IgD-negative memory B cell (primary cell): ENCODE measurements around the gene LMO3. TPM values are rescaled to one million over a fixed set of nuclear protein-coding genes. Genes with fewer than 3 reads are reported as not detected.
A peak's percentile ranks its signal among the peaks of the same experiment; 100 is the strongest.
"Not testable (repeated sequence)": the region's sequence is repeated elsewhere in the genome, so short reads cannot be mapped to it uniquely, and the experiment has no call there.

Experiments
- H3K27ac Mint-ChIP-seq, 3 donors: one replicate each; pipeline ENCODE4 v1.8.0; 2020 to 2022; ENCODE audit warnings: mild to moderate bottlenecking in 3 of 3, mixed read lengths in 3 of 3, moderate library complexity in 1 of 3
- H3K27me3 Mint-ChIP-seq: one replicate; pipeline ENCODE4 v1.8.0; 2021; ENCODE audit warnings: mixed read lengths
- H3K36me3 Mint-ChIP-seq: one replicate; pipeline ENCODE4 v1.8.0; 2020; ENCODE audit warnings: mild to moderate bottlenecking, mixed read lengths
- H3K4me1 Mint-ChIP-seq, 3 donors: one replicate each; pipeline ENCODE4 v1.8.0; 2020 to 2022; ENCODE audit warnings: mixed read lengths in 3 of 3, mild to moderate bottlenecking in 1 of 3
- H3K4me3 Mint-ChIP-seq, 4 donors: one replicate each; pipeline ENCODE4 v1.8.0; 2020 to 2022; ENCODE audit warnings: mild to moderate bottlenecking in 4 of 4, mixed read lengths in 4 of 4, moderate library complexity in 3 of 4
- H3K9me3 Mint-ChIP-seq, 3 donors: one replicate each; pipeline ENCODE4 v1.8.0; 2020 to 2021; ENCODE audit warnings: mixed read lengths in 3 of 3, mild to moderate bottlenecking in 1 of 3
- polyA plus RNA-seq: library from polyadenylated mRNA; unstranded; fragments of 300-500 nt; fragmentation: Illumina TruSeq; gene quantifications from one replicate; pipeline ENCODE4 v1.2.3, GENCODE V29; 2021

The LMO3 gene
- polyA plus RNA-seq, 1 donor from 2014 or later: not detected

DNA sequence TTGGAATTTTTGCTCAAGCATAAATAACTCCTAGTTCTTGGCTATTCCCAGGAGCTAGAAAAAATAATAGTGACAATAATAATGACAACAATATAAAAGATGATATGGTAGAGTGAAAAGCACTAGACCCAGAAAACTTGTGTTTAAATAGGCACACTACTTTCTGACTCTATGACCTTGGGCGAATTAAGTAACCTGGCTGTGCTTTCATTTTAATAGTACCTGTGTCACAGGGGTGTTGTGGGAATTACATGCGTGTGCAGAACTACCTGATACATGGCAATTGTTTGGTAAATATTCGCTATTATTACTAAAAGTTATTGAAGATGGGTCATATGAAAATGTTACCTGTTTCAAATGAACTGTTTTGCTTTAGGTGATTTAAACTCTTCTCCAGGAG is 60.1 kb downstream of the LMO3 start:
- no peak overlapping the region for H3K4me3 Mint-ChIP-seq
- H3K4me1 Mint-ChIP-seq: no peaks in the 10 kb centered on the region
- no peaks in the 10 kb centered on the region for H3K36me3 Mint-ChIP-seq
- H3K9me3 Mint-ChIP-seq: peaks cover 0 to 13% (median 2%) of the 10 kb centered on the region in 3 donors
- H3K27ac Mint-ChIP-seq: no peak overlapping the region
- H3K27me3 Mint-ChIP-seq: no peaks in the 10 kb centered on the region

DNA sequence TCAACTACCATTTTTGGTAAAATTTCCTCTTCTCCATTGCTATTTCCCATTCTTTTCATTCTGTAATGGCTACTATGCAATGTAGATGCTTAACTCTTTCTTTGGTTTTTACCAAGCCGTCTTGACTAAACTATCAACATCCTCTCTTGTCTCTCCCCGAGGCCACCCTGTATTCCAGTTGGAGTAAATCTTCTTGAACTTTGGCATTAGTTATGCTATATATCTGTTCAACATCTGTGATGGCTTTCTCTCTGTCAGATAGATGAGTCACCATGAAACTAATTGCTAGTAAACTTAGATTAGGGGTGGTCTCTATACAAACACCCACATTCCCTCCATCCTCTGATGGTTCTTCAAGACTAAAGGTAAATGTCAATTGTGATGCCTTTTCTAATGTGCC is 63.4 kb downstream of the LMO3 start:
- Mint-ChIP-seq H3K4me3 (no peak overlapping the region), H3K9me3 (peaks cover 2 to 12% (median 2%) of the 10 kb centered on the region in 3 donors), H3K27ac (no peak overlapping the region), H3K27me3 (no peaks in the 10 kb centered on the region), H3K4me1 (no peaks in the 10 kb centered on the region), H3K36me3 (no peaks in the 10 kb centered on the region)

DNA sequence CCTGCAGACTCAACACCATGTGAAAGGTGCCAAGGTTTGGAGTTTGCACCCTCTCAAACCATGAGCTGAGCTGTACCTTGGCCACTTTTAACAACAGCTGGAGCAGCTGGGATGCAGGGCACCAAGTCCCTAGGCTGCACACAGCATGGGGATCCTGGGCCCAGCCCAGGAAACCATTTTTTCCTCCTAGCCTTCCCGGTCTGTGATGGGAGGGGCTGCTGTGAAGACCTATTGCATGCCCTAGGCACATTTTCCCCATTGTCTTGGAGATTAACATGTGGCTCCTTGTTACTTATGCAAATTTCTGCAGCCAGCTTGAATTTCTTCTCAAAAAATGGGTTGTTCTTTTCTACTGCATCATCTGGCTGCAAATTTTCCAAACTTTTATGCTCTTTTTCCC is 68.3 kb downstream of the LMO3 start:
- H3K4me1 Mint-ChIP-seq, H3K27ac Mint-ChIP-seq, H3K36me3 Mint-ChIP-seq, H3K4me3 Mint-ChIP-seq, H3K27me3 Mint-ChIP-seq: not testable (repeated sequence)
- H3K9me3 Mint-ChIP-seq: peaks cover 0 to 19% (median 6%) of the 10 kb centered on the region in 3 donors

- Mint-ChIP-seq H3K4me3 (no peak overlapping the region), H3K27ac (peak overlapping the region in 1 of 3 donors; percentile 73), H3K27me3 (no peaks in the 10 kb centered on the region), H3K36me3 (no peaks in the 10 kb centered on the region), H3K4me1 (no peaks in the 10 kb centered on the region), H3K9me3 (peaks cover 0 to 6% (median 5%) of the 10 kb centered on the region in 3 donors)
Measured at GRCh38 chr12:16531621-16532020, 74.3 kb downstream of the LMO3 start.

GRCh38 chr12:16530268-16530850 is 75.6 kb downstream of the LMO3 start:
- H3K4me1 Mint-ChIP-seq: no peaks in the 10 kb centered on the region
- peaks cover 0 to 6% (median 0%) of the 10 kb centered on the region in 3 donors for H3K9me3 Mint-ChIP-seq
- no peaks in the 10 kb centered on the region for H3K27me3 Mint-ChIP-seq
- H3K4me3 Mint-ChIP-seq: no peak overlapping the region
- no peak overlapping the region for H3K27ac Mint-ChIP-seq
- H3K36me3 Mint-ChIP-seq: no peaks in the 10 kb centered on the region

DNA sequence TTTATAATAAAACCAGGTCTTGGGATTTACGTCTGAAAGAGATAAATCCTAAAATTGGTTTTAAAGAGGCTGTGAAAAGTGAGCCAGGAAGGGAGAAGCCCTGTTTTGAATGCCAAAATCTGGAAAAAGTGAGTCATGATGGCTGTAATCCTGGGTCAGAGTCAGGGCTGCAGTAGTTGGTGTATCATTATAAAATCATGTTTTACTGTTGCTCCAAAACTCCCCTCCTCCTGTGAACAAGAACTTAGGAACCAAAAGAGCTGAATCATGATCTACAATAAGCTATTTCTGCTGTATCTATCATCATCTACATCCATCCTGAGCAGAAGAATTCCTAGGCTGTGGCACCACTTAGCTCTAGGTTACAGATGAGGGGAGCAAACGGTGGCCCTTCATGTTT is 79.3 kb downstream of the LMO3 start:
- peaks cover 0 to 3% (median 2%) of the 10 kb centered on the region in 3 donors for H3K9me3 Mint-ChIP-seq
- no peak overlapping the region for H3K27ac Mint-ChIP-seq
- no peaks in the 10 kb centered on the region for H3K27me3 Mint-ChIP-seq
- H3K4me3 Mint-ChIP-seq: no peak overlapping the region
- H3K36me3 Mint-ChIP-seq: no peaks in the 10 kb centered on the region
- H3K4me1 Mint-ChIP-seq: no peaks in the 10 kb centered on the region

DNA sequence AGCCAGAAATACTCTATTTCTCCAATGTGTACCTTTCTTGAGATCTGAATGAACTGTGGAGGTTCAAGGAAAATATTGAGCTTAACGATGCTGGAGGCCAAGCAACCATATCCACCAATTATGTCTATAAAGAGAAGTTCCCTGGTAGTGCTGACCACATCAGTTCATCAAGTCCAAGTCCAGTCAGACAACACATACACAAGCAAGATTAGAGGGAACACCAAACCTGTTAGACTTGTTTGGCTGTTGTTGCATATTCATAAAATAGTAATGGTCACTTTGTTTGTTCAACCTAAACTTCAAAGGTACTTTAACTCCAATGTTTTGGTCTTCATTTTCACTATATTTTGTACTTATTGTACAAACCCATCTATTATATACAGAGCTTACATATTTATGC is 81.6 kb downstream of the LMO3 start:
- Mint-ChIP-seq H3K9me3 (peaks cover 0 to 4% (median 2%) of the 10 kb centered on the region in 3 donors), H3K4me1 (no peaks in the 10 kb centered on the region), H3K27me3 (no peaks in the 10 kb centered on the region), H3K4me3 (no peak overlapping the region), H3K36me3 (no peaks in the 10 kb centered on the region), H3K27ac (no peak overlapping the region)

- Mint-ChIP-seq H3K27ac (no peak overlapping the region), H3K27me3 (no peaks in the 10 kb centered on the region), H3K4me3 (no peak overlapping the region), H3K4me1 (no peaks in the 10 kb centered on the region), H3K36me3 (no peaks in the 10 kb centered on the region), H3K9me3 (peaks cover 2 to 4% (median 2%) of the 10 kb centered on the region in 3 donors)
Measured at GRCh38 chr12:16523951-16524331, 82.0 kb downstream of the LMO3 start.

DNA sequence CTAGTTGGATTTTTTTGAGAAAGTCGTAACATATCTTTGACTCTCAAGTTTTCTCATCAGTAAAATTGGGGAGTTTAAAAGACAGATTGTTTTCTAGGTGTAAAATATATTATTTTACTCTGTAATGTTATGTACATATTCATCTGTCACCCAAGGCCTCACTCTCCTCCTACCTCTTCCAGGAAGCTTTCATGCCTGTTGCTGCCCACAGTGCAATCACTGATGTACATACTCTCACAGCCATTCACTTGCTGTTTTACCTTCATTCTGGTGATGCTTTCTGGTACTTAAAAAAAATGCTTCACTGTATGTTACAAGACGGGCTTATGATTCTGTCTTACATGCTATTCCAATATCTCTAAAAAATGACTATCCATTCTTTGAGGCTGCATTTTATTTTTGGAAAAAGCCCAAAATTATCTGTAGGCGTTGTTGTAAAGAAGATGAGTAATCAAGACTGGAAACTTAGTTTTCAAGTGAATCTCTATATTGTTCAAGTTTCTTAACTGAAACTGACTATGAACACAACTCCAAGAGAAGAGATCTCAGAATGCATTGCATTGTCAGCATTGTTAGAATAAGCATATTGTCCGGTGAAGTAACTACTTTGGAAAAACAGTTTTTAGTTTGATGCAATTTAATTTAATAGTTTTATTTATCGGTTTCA is 82.5 kb downstream of the LMO3 start:
- no peaks in the 10 kb centered on the region for H3K36me3 Mint-ChIP-seq
- H3K27ac Mint-ChIP-seq: no peak overlapping the region
- no peaks in the 10 kb centered on the region for H3K27me3 Mint-ChIP-seq
- H3K9me3 Mint-ChIP-seq: peaks cover 2 to 4% (median 2%) of the 10 kb centered on the region in 3 donors
- H3K4me1 Mint-ChIP-seq: no peaks in the 10 kb centered on the region
- no peak overlapping the region for H3K4me3 Mint-ChIP-seq

- no peak overlapping the region for H3K27ac Mint-ChIP-seq
- no peaks in the 10 kb centered on the region for H3K27me3 Mint-ChIP-seq
- no peaks in the 10 kb centered on the region for H3K4me1 Mint-ChIP-seq
- H3K4me3 Mint-ChIP-seq: no peak overlapping the region
- peaks cover 1% of the 10 kb centered on the region for H3K36me3 Mint-ChIP-seq
- peaks cover 2 to 5% (median 2%) of the 10 kb centered on the region in 3 donors for H3K9me3 Mint-ChIP-seq
Measured at GRCh38 chr12:16520328-16520727, 85.6 kb downstream of the LMO3 start.

- Mint-ChIP-seq H3K4me3 (no peak overlapping the region), H3K9me3 (peaks cover 0 to 4% (median 2%) of the 10 kb centered on the region in 3 donors), H3K27ac (no peak overlapping the region), H3K27me3 (no peaks in the 10 kb centered on the region), H3K4me1 (no peaks in the 10 kb centered on the region), H3K36me3 (peaks cover 1% of the 10 kb centered on the region)
Measured at GRCh38 chr12:16515666-16516065, 90.3 kb downstream of the LMO3 start.

GRCh38 chr12:16513231-16513630 is 92.7 kb downstream of the LMO3 start:
- H3K27ac Mint-ChIP-seq: no peak overlapping the region
- no peaks in the 10 kb centered on the region for H3K27me3 Mint-ChIP-seq
- H3K9me3 Mint-ChIP-seq: peaks cover 0 to 6% (median 0%) of the 10 kb centered on the region in 3 donors
- H3K4me3 Mint-ChIP-seq: no peak overlapping the region
- no peaks in the 10 kb centered on the region for H3K4me1 Mint-ChIP-seq
- H3K36me3 Mint-ChIP-seq: peaks cover 1% of the 10 kb centered on the region

- Mint-ChIP-seq H3K9me3 (peaks cover 0 to 12% (median 0%) of the 10 kb centered on the region in 3 donors), H3K36me3 (no peaks in the 10 kb centered on the region), H3K27me3 (no peaks in the 10 kb centered on the region), H3K27ac (no peak overlapping the region), H3K4me3 (no peak overlapping the region), H3K4me1 (no peaks in the 10 kb centered on the region)
Measured at GRCh38 chr12:16509411-16509810, 96.6 kb downstream of the LMO3 start.

DNA sequence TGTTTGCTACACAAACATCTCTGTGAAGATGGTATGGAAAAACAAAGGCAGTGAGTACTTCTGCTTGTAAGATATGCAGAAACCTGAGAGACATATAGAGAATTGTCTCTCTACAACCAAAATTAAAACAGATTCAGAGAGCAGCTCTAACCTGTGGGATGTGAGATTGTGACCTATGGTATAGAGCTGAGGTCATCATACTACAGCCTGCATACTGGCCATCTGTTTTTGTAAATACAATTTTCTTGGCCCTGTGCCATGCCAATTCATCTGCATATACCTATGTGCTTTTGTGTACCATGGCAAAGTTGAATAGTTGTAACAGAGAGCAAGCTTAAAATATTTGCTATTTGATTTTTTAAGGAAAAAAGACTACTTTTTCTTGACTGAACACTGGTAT is 99.6 kb downstream of the LMO3 start:
- Mint-ChIP-seq H3K27ac (no peak overlapping the region), H3K9me3 (peaks cover 0 to 9% (median 0%) of the 10 kb centered on the region in 3 donors), H3K27me3 (no peaks in the 10 kb centered on the region), H3K4me3 (no peak overlapping the region), H3K4me1 (no peaks in the 10 kb centered on the region), H3K36me3 (no peaks in the 10 kb centered on the region)

- no peaks in the 10 kb centered on the region for H3K36me3 Mint-ChIP-seq
- H3K4me1 Mint-ChIP-seq: no peaks in the 10 kb centered on the region
- no peak overlapping the region for H3K27ac Mint-ChIP-seq
Measured at GRCh38 chr12:16504200-16504599, 101.8 kb downstream of the LMO3 start.

GRCh38 chr12:16499611-16500010 is 106.4 kb downstream of the LMO3 start:
- H3K9me3 Mint-ChIP-seq: peaks cover 2 to 10% (median 3%) of the 10 kb centered on the region in 3 donors
- no peaks in the 10 kb centered on the region for H3K4me1 Mint-ChIP-seq
- no peaks in the 10 kb centered on the region for H3K36me3 Mint-ChIP-seq
- H3K4me3 Mint-ChIP-seq: no peak overlapping the region
- no peaks in the 10 kb centered on the region for H3K27me3 Mint-ChIP-seq
- no peak overlapping the region for H3K27ac Mint-ChIP-seq

More at GRCh38 chr12:16504200-16504599, 101.8 kb downstream of the LMO3 start:
- Mint-ChIP-seq H3K9me3 (peaks cover 0 to 7% (median 4%) of the 10 kb centered on the region in 3 donors), H3K4me3 (no peak overlapping the region), H3K27me3 (no peaks in the 10 kb centered on the region)
